Endothelial cell of umbilical vein (primary cell): Measurements from ENCODE around the gene FAM114A2. TPM values are rescaled to one million over a fixed set of nuclear protein-coding genes. Genes with fewer than 3 reads are reported as not detected.

ENCODE experiments used
- BruUV-seq: library from RNA; stranded (reverse); fragments of 400-500 nt; replicated peaks from 2 replicates; lab custom pipeline; 2021; lab: Mats Ljungman, UMichigan
- CTCF ChIA-PET: fragments of 300-600, 350-600 bp; sonication (Branson Sonifier 250); formaldehyde crosslinking; loops from one replicate; lab custom pipeline; 2021; ENCODE audit warnings: antibody characterized with exemption, inconsistent platforms; lab: Charles Lee
- POLR2A ChIA-PET: fragments of 300-600, 350-600 bp; sonication (Branson Sonifier 250); formaldehyde crosslinking; loops from one replicate; lab custom pipeline; 2021; ENCODE audit warnings: antibody characterized with exemption, inconsistent platforms; lab: Charles Lee
- DNase-seq: peaks from one replicate; pipeline ENCODE4 v3.0.0-alpha.2; 2011; ENCODE audit warnings: low read depth, low spot score
- FAIRE-seq: peaks from 2 replicates; lab custom pipeline; 2011; peaks lifted over from hg19 to GRCh38; lab: Jason Lieb, UNC
- H2AFZ ChIP-seq: 2 replicates; pipeline ENCODE4 v1.6.0; 2012; ENCODE audit warnings: low read depth, low read length, control low read depth, inconsistent platforms
- H3K27ac ChIP-seq: 2 replicates; pipeline ENCODE4 v1.5.1; 2011; ENCODE audit warnings: low read depth, mild to moderate bottlenecking, control low read depth, low read length, moderate library complexity; ENCODE audit not compliant: insufficient read depth
- H3K27me3 ChIP-seq, 2 experiments: 2 replicates each; pipeline versions ENCODE4 v1.6.0 to v1.6.1; 2011; ENCODE audit warnings: low read length in 2 of 2, mixed read lengths in 1 of 2; ENCODE audit not compliant: control insufficient read depth in 2 of 2, insufficient read depth in 2 of 2
- H3K36me3 ChIP-seq, 2 experiments: 2 replicates in 1 of 2; 3 replicates in 1 of 2; pipeline ENCODE4 v1.5.1; 2011; ENCODE audit warnings: low read length in 2 of 2, mild to moderate bottlenecking in 1 of 2, moderate library complexity in 1 of 2; ENCODE audit not compliant: control insufficient read depth in 2 of 2, insufficient read depth in 2 of 2; ENCODE audit errors: extremely low read depth in 1 of 2
- H3K4me1 ChIP-seq: 3 replicates; pipeline ENCODE4 v1.5.1; 2011; ENCODE audit warnings: mild to moderate bottlenecking, low read length; ENCODE audit not compliant: control insufficient read depth, insufficient read depth; ENCODE audit errors: extremely low read depth
- H3K4me2 ChIP-seq: 2 replicates; pipeline ENCODE4 v1.6.1; 2011; ENCODE audit warnings: low read length, control low read depth, mixed read lengths; ENCODE audit not compliant: insufficient read depth
- H3K4me3 ChIP-seq, 3 experiments: fragments of 200-600 bp in 1 of 3; sonication (generic), shearing (Covaris generic) in 1 of 3; replicated peaks in 1 of 3; 2 replicates each; pipeline ENCODE4 v1.5.1; 2011 to 2016; ENCODE audit warnings: control low read depth in 3 of 3, low read length in 3 of 3, mild to moderate bottlenecking in 2 of 3, inconsistent platforms in 1 of 3, low read depth in 1 of 3, moderate library complexity in 1 of 3; ENCODE audit not compliant: insufficient read depth in 1 of 3
- H3K79me2 ChIP-seq: 2 replicates; pipeline ENCODE4 v1.6.0; 2012; ENCODE audit warnings: low read length, inconsistent platforms; ENCODE audit not compliant: control insufficient read depth, insufficient read depth
- H3K9ac ChIP-seq: replicated peaks from 2 replicates; pipeline ENCODE3; 2011; ENCODE audit warnings: low read length, control low read depth; ENCODE audit not compliant: insufficient read depth; ENCODE audit errors: extremely low read depth
- H3K9me1 ChIP-seq: replicated peaks from 3 replicates; pipeline ENCODE4 v1.6.0; 2011; ENCODE audit warnings: mild to moderate bottlenecking, low read length; ENCODE audit not compliant: control insufficient read depth, insufficient read depth; ENCODE audit errors: extremely low read depth
- H3K9me3 ChIP-seq: replicated peaks from 2 replicates; pipeline ENCODE4 v1.5.1; 2012; ENCODE audit warnings: low read length, inconsistent platforms; ENCODE audit not compliant: control insufficient read depth, insufficient read depth
- H4K20me1 ChIP-seq: replicated peaks from 2 replicates; pipeline ENCODE3; 2011; ENCODE audit warnings: mild to moderate bottlenecking, low read length; ENCODE audit not compliant: control insufficient read depth, insufficient read depth; ENCODE audit errors: extremely low read depth
- EZH2 ChIP-seq: IDR thresholded peaks from 2 replicates; pipeline ENCODE4 v1.6.1; 2012; ENCODE audit warnings: borderline replicate concordance, low read depth, mild to moderate bottlenecking, moderate library complexity, low read length, inconsistent platforms; ENCODE audit not compliant: severe bottlenecking
- FOS ChIP-seq: IDR thresholded peaks from 2 replicates; pipeline ENCODE4 v1.6.1; 2011; ENCODE audit warnings: mild to moderate bottlenecking, low read length, moderate library complexity, borderline replicate concordance; ENCODE audit not compliant: insufficient read depth
- GATA2 ChIP-seq: IDR thresholded peaks from 2 replicates; pipeline ENCODE4 v1.7.0; 2011; ENCODE audit warnings: low read depth, mild to moderate bottlenecking, moderate library complexity, mixed read lengths, low read length; ENCODE audit not compliant: insufficient read length, insufficient read depth
- MYC ChIP-seq: IDR thresholded peaks from one replicate; pipeline ENCODE4 v1.6.1; 2011; ENCODE audit warnings: mild to moderate bottlenecking, low read depth, low read length
- POLR2AphosphoS5 ChIP-seq: IDR thresholded peaks from 2 replicates; pipeline ENCODE4 v1.6.1; 2012; ENCODE audit warnings: low read depth, mild to moderate bottlenecking, control low read depth, low read length, moderate library complexity; ENCODE audit not compliant: insufficient read depth
- dilution Hi-C: fragments of 300-500 bp; cut with MboI; formaldehyde crosslinking; loops from one replicate; pipeline ENCODE4 v1.15.0; 2019; ENCODE audit warnings: low sequenced_read_pairs; ENCODE audit not compliant: extremely low pct_ligation_motif_present
- intact Hi-C: fragments of 100-400 bp; cut with micrococcal nuclease; formaldehyde crosslinking; loops from one replicate; pipeline ENCODE4 v1.10.0; 2022
- polyA plus RNA-seq, 4 experiments: library from polyadenylated mRNA; depleted of rRNA in 3 of 4; stranded (reverse) in 3 of 4; unstranded in 1 of 4; fragments of >200 nt; gene quantifications; 2 replicates each; pipeline versions ENCODE4 v1.2.1 to v1.2.3, GENCODE V29; 2011 to 2012; ENCODE audit warnings: missing spikeins in 1 of 4
- total RNA-seq: library from RNA; stranded (reverse); gene quantifications from 2 replicates; pipeline ENCODE4 v1.2.3, GENCODE V29; 2021
- TF ChIP-seq, protein P1 (sequence below), 2 donors: IDR thresholded peaks; 1 replicate in 1 of 2; 2 replicates in 1 of 2; pipeline ENCODE4 v1.5.1; 2011; ENCODE audit warnings: low read length in 2 of 2, mild to moderate bottlenecking in 2 of 2, moderate library complexity in 2 of 2, control low read depth in 1 of 2, inconsistent platforms in 1 of 2, low read depth in 1 of 2; ENCODE audit not compliant: insufficient read depth in 1 of 2; ENCODE audit errors: extremely low read depth in 1 of 2
- TF ChIP-seq, protein P2 (sequence below): IDR thresholded peaks from 2 replicates; pipeline ENCODE4 v1.6.1; 2011; ENCODE audit not compliant: insufficient read depth, insufficient read length

The FAM114A2 gene
- total and polyA plus RNA-seq, 2 donors (not counting 3 experiments of a cell fraction or from before 2014, with no cell fraction given), result 9.6 to 31.3 TPM

DNA sequence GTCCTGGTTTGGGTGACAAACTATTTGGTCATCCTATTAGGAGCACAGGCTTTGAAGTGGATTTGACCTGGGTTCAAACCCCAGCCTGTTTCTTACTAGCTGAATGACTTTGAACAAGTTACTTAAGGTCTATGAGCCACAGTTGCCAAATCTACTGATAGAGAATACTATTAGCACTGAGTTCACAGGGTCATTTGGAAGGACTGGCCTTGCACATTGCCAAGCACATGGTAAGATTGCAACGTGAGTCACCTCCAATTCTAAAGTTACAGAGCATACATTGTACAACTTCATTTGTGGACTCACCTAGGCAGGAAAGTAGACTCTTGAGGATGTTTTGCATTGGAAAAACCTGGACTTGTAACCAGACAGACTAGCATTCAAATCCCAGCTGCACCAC is 39.0 kb upstream of the FAM114A2 start:
- Histone ChIP-seq H3K9me1 (no peaks in the 10 kb centered on the region), H3K4me2 (no peak overlapping the region), H3K79me2 (no peaks in the 10 kb centered on the region), H3K27ac (no peak overlapping the region), H3K4me1 (no peaks in the 10 kb centered on the region), H3K36me3 (no peaks in the 10 kb centered on the region), H3K9ac (no peak overlapping the region), H2AFZ (no peak overlapping the region), H4K20me1 (peaks cover 2% of the 10 kb centered on the region), H3K9me3 (no peaks in the 10 kb centered on the region), H3K4me3 (no peak overlapping the region), H3K27me3 (peaks cover 0 to 4% of the 10 kb centered on the region in 2 experiments)
- no TSS peak for BruUV-seq
- no peak for DNase-seq
- dilution Hi-C loops (no loop called here), intact Hi-C loops (no loop called here)
- POLR2A ChIA-PET, result no interaction called here
- CTCF ChIA-PET, result interaction anchor here (1.1 to 4.6 kb wide), 3 partner anchors 17 to 327 kb away, joined by 3 to 20 read pairs (median 14); no protein-coding TSS in a partner anchor
- FAIRE-seq, result no peak
- TF ChIP-seq FOS (no peak), MYC (no peak), POLR2AphosphoS5 (no peak), EZH2 (no peak), GATA2 (no peak)
- TF ChIP-seq, protein P1, sequence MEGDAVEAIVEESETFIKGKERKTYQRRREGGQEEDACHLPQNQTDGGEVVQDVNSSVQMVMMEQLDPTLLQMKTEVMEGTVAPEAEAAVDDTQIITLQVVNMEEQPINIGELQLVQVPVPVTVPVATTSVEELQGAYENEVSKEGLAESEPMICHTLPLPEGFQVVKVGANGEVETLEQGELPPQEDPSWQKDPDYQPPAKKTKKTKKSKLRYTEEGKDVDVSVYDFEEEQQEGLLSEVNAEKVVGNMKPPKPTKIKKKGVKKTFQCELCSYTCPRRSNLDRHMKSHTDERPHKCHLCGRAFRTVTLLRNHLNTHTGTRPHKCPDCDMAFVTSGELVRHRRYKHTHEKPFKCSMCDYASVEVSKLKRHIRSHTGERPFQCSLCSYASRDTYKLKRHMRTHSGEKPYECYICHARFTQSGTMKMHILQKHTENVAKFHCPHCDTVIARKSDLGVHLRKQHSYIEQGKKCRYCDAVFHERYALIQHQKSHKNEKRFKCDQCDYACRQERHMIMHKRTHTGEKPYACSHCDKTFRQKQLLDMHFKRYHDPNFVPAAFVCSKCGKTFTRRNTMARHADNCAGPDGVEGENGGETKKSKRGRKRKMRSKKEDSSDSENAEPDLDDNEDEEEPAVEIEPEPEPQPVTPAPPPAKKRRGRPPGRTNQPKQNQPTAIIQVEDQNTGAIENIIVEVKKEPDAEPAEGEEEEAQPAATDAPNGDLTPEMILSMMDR (IDR thresholded peaks at IDR 0.05; ENCODE audit: extremely low read depth in 1 of 2, insufficient read depth in 1 of 2, low read depth in 1 of 2, low read length in 2 of 2), result no peak
- TF ChIP-seq, protein P2, sequence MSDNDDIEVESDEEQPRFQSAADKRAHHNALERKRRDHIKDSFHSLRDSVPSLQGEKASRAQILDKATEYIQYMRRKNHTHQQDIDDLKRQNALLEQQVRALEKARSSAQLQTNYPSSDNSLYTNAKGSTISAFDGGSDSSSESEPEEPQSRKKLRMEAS, result no peak
